Vagina (tissue), 2 donors: ENCODE results near the gene NAT9.

Experiments
- CTCF ChIP-seq, 3 experiments: fragments of 450-650 bp in 2 of 3; fragments of 200-600 bp in 1 of 3; sonication (generic) in 1 of 3; IDR thresholded peaks; one replicate each; pipeline ENCODE4 v1.5.1; 2017 to 2019; ENCODE audit warnings: antibody characterized with exemption in 3 of 3, mild to moderate bottlenecking in 2 of 3, moderate library complexity in 2 of 3
- POLR2A ChIP-seq, 2 donors: fragments of 450-650 bp; IDR thresholded peaks; one replicate each; pipeline ENCODE4 v1.6.1; 2017; ENCODE audit warnings: antibody characterized with exemption in 2 of 2, mild to moderate bottlenecking in 2 of 2, moderate library complexity in 2 of 2
- POLR2AphosphoS5 ChIP-seq, 2 donors: sonication (generic); formaldehyde crosslinking; IDR thresholded peaks; one replicate each; pipeline ENCODE4 v1.9.0; 2017; ENCODE audit warnings: antibody characterized with exemption in 2 of 2, mild to moderate bottlenecking in 2 of 2, low read depth in 1 of 2; ENCODE audit not compliant: insufficient read depth in 1 of 2

GRCh38 chr17:74732042-74732867 is 43.9 kb downstream of the NAT9 start:
- TF ChIP-seq CTCF (IDR thresholded peaks at IDR 0.05) (no peak), POLR2A (IDR thresholded peaks at IDR 0.05) (no peak), POLR2AphosphoS5 (IDR thresholded peaks at IDR 0.05; ENCODE audit: insufficient read depth in 1 of 2, low read depth in 1 of 2) (no peak)
